Astrocyte (in vitro differentiated cells and primary cell): Measurements from ENCODE around the gene RXFP1. TPM values are rescaled to one million over a fixed set of nuclear protein-coding genes. Genes with fewer than 3 reads are reported as not detected.

Source experiments
- DNase-seq: peaks from one replicate; pipeline ENCODE4 v3.0.0-alpha.2; 2010; ENCODE audit warnings: low read depth
- FAIRE-seq: peaks from 2 replicates; lab custom pipeline; 2011; peaks lifted over from hg19 to GRCh38; lab: Jason Lieb, UNC
- H2AFZ ChIP-seq: 2 replicates; pipeline ENCODE4 v1.6.0; 2012; ENCODE audit warnings: low read depth, low read length, inconsistent platforms
- H3K27ac ChIP-seq: 2 replicates; pipeline ENCODE4 v1.5.1; 2011; ENCODE audit warnings: low read depth, low read length, inconsistent platforms
- H3K27me3 ChIP-seq: 2 replicates; pipeline ENCODE4 v1.6.0; 2011; ENCODE audit warnings: low read length, inconsistent platforms; ENCODE audit not compliant: insufficient read depth
- H3K36me3 ChIP-seq: 2 replicates; pipeline ENCODE4 v1.5.1; 2011; ENCODE audit warnings: low read length, inconsistent platforms; ENCODE audit not compliant: insufficient read depth
- H3K4me1 ChIP-seq: 2 replicates; pipeline ENCODE4 v1.5.1; 2011; ENCODE audit warnings: low read length, inconsistent platforms; ENCODE audit not compliant: insufficient read depth
- H3K4me2 ChIP-seq: 2 replicates; pipeline ENCODE4 v1.6.0; 2012; ENCODE audit warnings: low read length, inconsistent platforms
- H3K4me3 ChIP-seq: 2 replicates; pipeline ENCODE4 v1.5.1; 2011; ENCODE audit warnings: low read depth, mild to moderate bottlenecking, low read length, inconsistent platforms; ENCODE audit not compliant: insufficient read depth
- H3K79me2 ChIP-seq: 2 replicates; pipeline ENCODE4 v1.6.0; 2012; ENCODE audit warnings: mild to moderate bottlenecking, low read length, inconsistent platforms; ENCODE audit not compliant: insufficient read depth
- H3K9ac ChIP-seq: 2 replicates; pipeline ENCODE4 v1.6.0; 2012; ENCODE audit warnings: mild to moderate bottlenecking, low read length, inconsistent platforms
- H3K9me3 ChIP-seq: 2 replicates; pipeline ENCODE4 v1.5.1; 2012; ENCODE audit warnings: low read depth, mild to moderate bottlenecking, low read length, inconsistent platforms; ENCODE audit not compliant: insufficient read depth
- H4K20me1 ChIP-seq: 2 replicates; pipeline ENCODE4 v1.6.0; 2012; ENCODE audit warnings: low read length, inconsistent platforms; ENCODE audit not compliant: insufficient read depth
- H3K27ac Mint-ChIP-seq: one replicate; pipeline ENCODE4 v1.8.0; 2021; ENCODE audit warnings: mild to moderate bottlenecking, mixed read lengths; ENCODE audit not compliant: unreplicated experiment
- H3K27me3 Mint-ChIP-seq: one replicate; pipeline ENCODE4 v1.8.0; 2021; ENCODE audit warnings: low read depth, mixed read lengths; ENCODE audit not compliant: unreplicated experiment
- H3K36me3 Mint-ChIP-seq: one replicate; pipeline ENCODE4 v1.8.0; 2021; ENCODE audit warnings: low read depth, mixed read lengths; ENCODE audit not compliant: unreplicated experiment
- H3K4me1 Mint-ChIP-seq: one replicate; pipeline ENCODE4 v1.8.0; 2021; ENCODE audit warnings: low read depth, mixed read lengths; ENCODE audit not compliant: unreplicated experiment
- H3K4me3 Mint-ChIP-seq: one replicate; pipeline ENCODE4 v1.8.0; 2021; ENCODE audit warnings: mild to moderate bottlenecking, moderate library complexity, mixed read lengths; ENCODE audit not compliant: unreplicated experiment
- H3K9me3 Mint-ChIP-seq: one replicate; pipeline ENCODE4 v1.8.0; 2021; ENCODE audit warnings: mild to moderate bottlenecking, mixed read lengths; ENCODE audit not compliant: unreplicated experiment
- CTCF ChIP-seq: IDR thresholded peaks from 2 replicates; pipeline ENCODE4 v1.5.1; 2011; ENCODE audit warnings: low read depth, mild to moderate bottlenecking, inconsistent platforms, low read length, moderate library complexity; ENCODE audit not compliant: insufficient read depth
- EZH2 ChIP-seq: IDR thresholded peaks from 2 replicates; pipeline ENCODE4 v1.6.1; 2012; ENCODE audit warnings: mild to moderate bottlenecking, low read length, inconsistent platforms; ENCODE audit not compliant: insufficient read depth
- total RNA-seq: library from RNA; stranded (reverse); gene quantifications from 2 replicates; pipeline ENCODE4 v1.2.1, GENCODE V29; 2021

The RXFP1 gene
- total RNA-seq, 1 donor from 2014 or later = 0.14 TPM

- Mint-ChIP-seq H3K27me3 (no peaks in the 10 kb centered on the region), H3K9me3 (peaks cover 3% of the 10 kb centered on the region), H3K4me3 (no peak overlapping the region), H3K36me3 (no peaks in the 10 kb centered on the region), H3K4me1 (no peaks in the 10 kb centered on the region), H3K27ac (no peak overlapping the region)
- TF ChIP-seq EZH2 = no peak
- TF ChIP-seq CTCF = no peak
- H3K79me2 ChIP-seq = no peaks in the 10 kb centered on the region
- no peak overlapping the region for H3K4me3 ChIP-seq
- H4K20me1 ChIP-seq = no peaks in the 10 kb centered on the region
- no peak overlapping the region for H2AFZ ChIP-seq
- H3K27me3 ChIP-seq = no peaks in the 10 kb centered on the region
- H3K4me2 ChIP-seq = no peak overlapping the region
- no peaks in the 10 kb centered on the region for H3K4me1 ChIP-seq
- no peak for DNase-seq
- FAIRE-seq = no peak
- H3K27ac ChIP-seq = no peak overlapping the region
- no peaks in the 10 kb centered on the region for H3K36me3 ChIP-seq
- no peak overlapping the region for H3K9ac ChIP-seq
- no peaks in the 10 kb centered on the region for H3K9me3 ChIP-seq
Observed at GRCh38 chr4:158490629-158491028, 31.1 kb upstream of the RXFP1 start.

GRCh38 chr4:158492391-158492790 lies 29.3 kb upstream of the RXFP1 start:
- Histone ChIP-seq H3K4me3 (no peak overlapping the region), H3K27ac (no peak overlapping the region), H3K9me3 (no peaks in the 10 kb centered on the region), H3K36me3 (no peaks in the 10 kb centered on the region), H4K20me1 (no peaks in the 10 kb centered on the region), H3K79me2 (no peaks in the 10 kb centered on the region), H3K9ac (no peak overlapping the region), H3K4me2 (no peak overlapping the region), H2AFZ (no peak overlapping the region), H3K27me3 (no peaks in the 10 kb centered on the region), H3K4me1 (no peaks in the 10 kb centered on the region)
- TF ChIP-seq CTCF = no peak
- TF ChIP-seq EZH2 = no peak
- FAIRE-seq (no peak), DNase-seq (peak; percentile 3)
- Mint-ChIP-seq H3K9me3 (peaks cover 3% of the 10 kb centered on the region), H3K4me3 (no peak overlapping the region), H3K36me3 (no peaks in the 10 kb centered on the region), H3K27me3 (no peaks in the 10 kb centered on the region), H3K4me1 (no peaks in the 10 kb centered on the region), H3K27ac (no peak overlapping the region)

GRCh38 chr4:158496030-158496741 lies 25.5 kb upstream of the RXFP1 start:
- no peaks in the 10 kb centered on the region for H3K4me1 ChIP-seq
- H3K4me3 ChIP-seq = no peak overlapping the region
- no peak for FAIRE-seq
- DNase-seq = no peak
- no peak overlapping the region for H3K27ac ChIP-seq
- H3K36me3 ChIP-seq = no peaks in the 10 kb centered on the region
- no peaks in the 10 kb centered on the region for H3K9me3 ChIP-seq
- H3K4me3 Mint-ChIP-seq = no peak overlapping the region
- no peaks in the 10 kb centered on the region for H3K79me2 ChIP-seq
- no peak overlapping the region for H2AFZ ChIP-seq
- H4K20me1 ChIP-seq = no peaks in the 10 kb centered on the region
- no peaks in the 10 kb centered on the region for H3K27me3 Mint-ChIP-seq
- no peak overlapping the region for H3K9ac ChIP-seq
- no peaks in the 10 kb centered on the region for H3K4me1 Mint-ChIP-seq
- H3K36me3 Mint-ChIP-seq = no peaks in the 10 kb centered on the region
- H3K4me2 ChIP-seq = no peak overlapping the region
- TF ChIP-seq EZH2 (no peak), CTCF (peak; percentile 15)
- no peaks in the 10 kb centered on the region for H3K27me3 ChIP-seq
- H3K9me3 Mint-ChIP-seq = peaks cover 3% of the 10 kb centered on the region
- H3K27ac Mint-ChIP-seq = no peak overlapping the region
